Kidney epithelial cell (primary cell): Measurements from ENCODE around the gene NANOG. TPM values are rescaled to one million over a fixed set of nuclear protein-coding genes. Genes with fewer than 3 reads are reported as not detected.
"Not testable (repeated sequence)": the region's sequence is repeated elsewhere in the genome, so short reads cannot be mapped to it uniquely, and the experiment has no call there.

Experiments used
- DNase-seq: peaks from one replicate; pipeline ENCODE4 v3.0.0-alpha.2; 2010; ENCODE audit warnings: low read depth
- H3K27me3 ChIP-seq: 2 replicates; pipeline ENCODE4 v1.6.0; 2011; ENCODE audit warnings: low read length; ENCODE audit not compliant: control insufficient read depth, insufficient read depth
- H3K36me3 ChIP-seq: 2 replicates; pipeline ENCODE4 v1.5.1; 2011; ENCODE audit warnings: low read length; ENCODE audit not compliant: control insufficient read depth, insufficient read depth
- H3K4me3 ChIP-seq: 2 replicates; pipeline ENCODE4 v1.5.1; 2011; ENCODE audit warnings: low read depth, mild to moderate bottlenecking, control low read depth, low read length
- CTCF ChIP-seq: IDR thresholded peaks from 2 replicates; pipeline ENCODE4 v1.5.1; 2011; ENCODE audit warnings: mild to moderate bottlenecking, moderate library complexity, low read length, control low read depth, inconsistent platforms; ENCODE audit not compliant: insufficient read depth, poor library complexity, severe bottlenecking
- total RNA-seq: library from RNA; depleted of rRNA; stranded (reverse); fragments of >200 nt; gene quantifications from 2 replicates; pipeline ENCODE4 v1.2.3, GENCODE V29; 2015

Gene NANOG
- total RNA-seq, 1 donor from 2014 or later = not detected

GRCh38 chr12:7784701-7785100, 4.5 kb upstream of the NANOG start:
- no peak for TF ChIP-seq CTCF
- H3K4me3 ChIP-seq = no peak overlapping the region
- no peak for DNase-seq
- H3K27me3 ChIP-seq = no peaks in the 10 kb centered on the region
- H3K36me3 ChIP-seq = no peaks in the 10 kb centered on the region

GRCh38 chr12:7787574-7788293, 1.5 kb upstream of the NANOG start:
- no peak for TF ChIP-seq CTCF
- H3K36me3 ChIP-seq = no peaks in the 10 kb centered on the region
- no peaks in the 10 kb centered on the region for H3K27me3 ChIP-seq
- no peak overlapping the region for H3K4me3 ChIP-seq
- no peak for DNase-seq

GRCh38 chr12:7788294-7788660, 925 bp upstream of the NANOG start:
- Histone ChIP-seq H3K4me3 (no peak overlapping the region), H3K27me3 (no peaks in the 10 kb centered on the region), H3K36me3 (no peaks in the 10 kb centered on the region)
- no peak for TF ChIP-seq CTCF
- DNase-seq = no peak

GRCh38 chr12:7793211-7793610, 4.0 kb downstream of the NANOG start:
- TF ChIP-seq CTCF = no peak

GRCh38 chr12:7797269-7797668, 8.1 kb downstream of the NANOG start:
- DNase-seq, H3K36me3 ChIP-seq, H3K4me3 ChIP-seq, H3K27me3 ChIP-seq: not testable (repeated sequence)

More at GRCh38 chr12:7793211-7793610, 4.0 kb downstream of the NANOG start:
- H3K27me3 ChIP-seq = no peaks in the 10 kb centered on the region
- H3K4me3 ChIP-seq = no peak overlapping the region
- DNase-seq = no peak
- no peaks in the 10 kb centered on the region for H3K36me3 ChIP-seq

GRCh38 chr12:7797698-7798398, 8.6 kb downstream of the NANOG start:
- Histone ChIP-seq H3K4me3 (no peak overlapping the region), H3K36me3 (no peaks in the 10 kb centered on the region), H3K27me3 (no peaks in the 10 kb centered on the region)
- TF ChIP-seq CTCF = no peak
- no peak for DNase-seq

- DNase-seq, H3K36me3 ChIP-seq, H3K4me3 ChIP-seq, H3K27me3 ChIP-seq: not testable (repeated sequence)
These were observed 9.6 kb downstream of the NANOG start for GRCh38 chr12:7798750-7799308.
